ENCODE measurements around the gene BAG1.

- TF ChIP-seq POLR2A (IDR thresholded peaks at IDR 0.05) (no peak), CTCF (IDR thresholded peaks at IDR 0.05) (no peak), POLR2AphosphoS5 (IDR thresholded peaks at IDR 0.05) (no peak)
Observed at GRCh38 chr9:33289496-33289895, 25.0 kb upstream of the BAG1 start.

All from upper lobe of left lung (tissue), 4 donors.